ENCODE results near the gene THBS3. TPM values are rescaled to one million over a fixed set of nuclear protein-coding genes. Genes with fewer than 3 reads are reported as not detected.
A peak's percentile ranks its signal among the peaks of the same experiment; 100 is the strongest.
"Not testable (repeated sequence)": the region's sequence is repeated elsewhere in the genome, so short reads cannot be mapped to it uniquely, and the experiment has no call there.

Gene THBS3
- polyA plus RNA-seq, 1 donor (not counting 4 experiments of a cell fraction or from before 2014, with no cell fraction given) = 16.2 TPM

GRCh38 chr1:155226188-155226909 is 18.7 kb upstream of the THBS3 start:
- Histone ChIP-seq H3K9ac (ENCODE audit: control insufficient read depth, extremely low read depth, insufficient read depth, low read length) (peak overlapping the region; percentile 90), H3K9me3 (ENCODE audit: control insufficient read depth, low read depth, low read length) (no peaks in the 10 kb centered on the region), H3K4me3 (ENCODE audit: control insufficient read depth in 2 of 3, extremely low read depth in 1 of 3, insufficient read depth in 2 of 3, low read depth in 1 of 3, low read length in 3 of 3) (peak overlapping the region; percentile 55 to 94 (median 94)), H3K4me1 (ENCODE audit: control insufficient read depth, extremely low read depth, insufficient read depth, low read length) (peaks cover 37% of the 10 kb centered on the region), H3K9me1 (ENCODE audit: control insufficient read depth, extremely low read depth, insufficient read depth, low read length) (peaks cover 3% of the 10 kb centered on the region), H3K4me2 (ENCODE audit: control insufficient read depth, extremely low read depth, insufficient read depth, low read depth, low read length) (peak overlapping the region; percentile 87), H3K27ac (ENCODE audit: control insufficient read depth, insufficient read depth, low read length) (peak overlapping the region; percentile 87), H3K27me3 (ENCODE audit: control insufficient read depth, extremely low read depth, insufficient read depth, low read length) (no peaks in the 10 kb centered on the region), H2AFZ (ENCODE audit: control insufficient read depth, low read length) (peak overlapping the region; percentile 71), H4K20me1 (ENCODE audit: control insufficient read depth, extremely low read depth, insufficient read depth, low read length) (no peaks in the 10 kb centered on the region), H3K36me3 (ENCODE audit: control insufficient read depth in 2 of 2, extremely low read depth in 1 of 2, insufficient read depth in 2 of 2, low read length in 2 of 2) (no peaks in the 10 kb centered on the region), H3K79me2 (ENCODE audit: control insufficient read depth, insufficient read depth, low read length) (peaks cover 13% of the 10 kb centered on the region)
- no peak for DNase-seq (ENCODE audit: low read depth, low spot score)
- no peak for FAIRE-seq
- dilution Hi-C loops (cut with MboI; ENCODE audit: extremely low pct_ligation_motif_present, low sequenced_read_pairs) = no loop called here
- TF ChIP-seq, protein P1, sequence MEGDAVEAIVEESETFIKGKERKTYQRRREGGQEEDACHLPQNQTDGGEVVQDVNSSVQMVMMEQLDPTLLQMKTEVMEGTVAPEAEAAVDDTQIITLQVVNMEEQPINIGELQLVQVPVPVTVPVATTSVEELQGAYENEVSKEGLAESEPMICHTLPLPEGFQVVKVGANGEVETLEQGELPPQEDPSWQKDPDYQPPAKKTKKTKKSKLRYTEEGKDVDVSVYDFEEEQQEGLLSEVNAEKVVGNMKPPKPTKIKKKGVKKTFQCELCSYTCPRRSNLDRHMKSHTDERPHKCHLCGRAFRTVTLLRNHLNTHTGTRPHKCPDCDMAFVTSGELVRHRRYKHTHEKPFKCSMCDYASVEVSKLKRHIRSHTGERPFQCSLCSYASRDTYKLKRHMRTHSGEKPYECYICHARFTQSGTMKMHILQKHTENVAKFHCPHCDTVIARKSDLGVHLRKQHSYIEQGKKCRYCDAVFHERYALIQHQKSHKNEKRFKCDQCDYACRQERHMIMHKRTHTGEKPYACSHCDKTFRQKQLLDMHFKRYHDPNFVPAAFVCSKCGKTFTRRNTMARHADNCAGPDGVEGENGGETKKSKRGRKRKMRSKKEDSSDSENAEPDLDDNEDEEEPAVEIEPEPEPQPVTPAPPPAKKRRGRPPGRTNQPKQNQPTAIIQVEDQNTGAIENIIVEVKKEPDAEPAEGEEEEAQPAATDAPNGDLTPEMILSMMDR (optimal IDR thresholded peaks at IDR 0.05 in 1 of 3, IDR thresholded peaks at IDR 0.05 in 1 of 3, conservative IDR thresholded peaks at IDR 0.05 in 1 of 3; ENCODE audit: extremely low read depth in 1 of 3, insufficient read depth in 2 of 3, low read length in 3 of 3) = peak; percentile 50 to 74 (median 54)
- no peak for TF ChIP-seq EZH2 (IDR thresholded peaks at IDR 0.05; ENCODE audit: low read length)

GRCh38 chr1:155225404-155225759 is 17.7 kb upstream of the THBS3 start:
- H3K9me1 ChIP-seq (ENCODE audit: control insufficient read depth, extremely low read depth, insufficient read depth, low read length); dilution Hi-C loops (cut with MboI; ENCODE audit: extremely low pct_ligation_motif_present, low sequenced_read_pairs); H3K9ac ChIP-seq (ENCODE audit: control insufficient read depth, extremely low read depth, insufficient read depth, low read length); H4K20me1 ChIP-seq (ENCODE audit: control insufficient read depth, extremely low read depth, insufficient read depth, low read length); H3K9me3 ChIP-seq (ENCODE audit: control insufficient read depth, low read depth, low read length); DNase-seq (ENCODE audit: low read depth, low spot score); H3K36me3 ChIP-seq (ENCODE audit: control insufficient read depth in 2 of 2, extremely low read depth in 1 of 2, insufficient read depth in 2 of 2, low read length in 2 of 2); FAIRE-seq; H2AFZ ChIP-seq (ENCODE audit: control insufficient read depth, low read length); H3K4me3 ChIP-seq (ENCODE audit: control insufficient read depth in 2 of 3, extremely low read depth in 1 of 3, insufficient read depth in 2 of 3, low read depth in 1 of 3, low read length in 3 of 3); H3K27me3 ChIP-seq (ENCODE audit: control insufficient read depth, extremely low read depth, insufficient read depth, low read length): not testable (repeated sequence)
- H3K4me1 ChIP-seq (ENCODE audit: control insufficient read depth, extremely low read depth, insufficient read depth, low read length) = peaks cover 37% of the 10 kb centered on the region
- H3K27ac ChIP-seq (ENCODE audit: control insufficient read depth, insufficient read depth, low read length) = peak overlapping the region; percentile 28
- H3K4me2 ChIP-seq (ENCODE audit: control insufficient read depth, extremely low read depth, insufficient read depth, low read depth, low read length) = peak overlapping the region; percentile 19
- H3K79me2 ChIP-seq (ENCODE audit: control insufficient read depth, insufficient read depth, low read length) = peaks cover 13% of the 10 kb centered on the region

DNA sequence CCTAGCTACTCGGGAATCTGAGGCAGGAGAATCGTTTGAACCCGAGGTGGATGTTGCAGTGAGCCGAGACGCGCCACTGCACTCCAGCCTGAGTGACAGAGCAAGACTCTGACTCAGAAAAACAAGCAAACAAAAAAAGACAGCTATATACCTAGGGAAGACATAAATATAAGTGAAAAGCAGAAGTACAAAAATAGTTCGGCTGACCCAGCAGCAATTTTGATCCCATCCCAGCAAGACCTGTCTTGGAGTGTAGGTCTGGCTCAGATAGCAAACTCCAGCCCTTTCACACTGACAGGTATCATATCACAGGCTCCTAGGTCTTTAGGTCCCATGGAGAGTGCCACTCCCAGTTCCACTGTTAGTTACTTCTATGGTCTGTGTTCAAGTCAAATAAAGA is 15.3 kb upstream of the THBS3 start:
- FAIRE-seq = no peak
- H3K79me2 ChIP-seq (ENCODE audit: control insufficient read depth, insufficient read depth, low read length) = peaks cover 13% of the 10 kb centered on the region
- dilution Hi-C loops (cut with MboI; ENCODE audit: extremely low pct_ligation_motif_present, low sequenced_read_pairs) = no loop called here
- no peaks in the 10 kb centered on the region for H4K20me1 ChIP-seq (ENCODE audit: control insufficient read depth, extremely low read depth, insufficient read depth, low read length)
- no peak overlapping the region for H2AFZ ChIP-seq (ENCODE audit: control insufficient read depth, low read length)
- TF ChIP-seq, protein P1 (optimal IDR thresholded peaks at IDR 0.05 in 1 of 3, IDR thresholded peaks at IDR 0.05 in 1 of 3, conservative IDR thresholded peaks at IDR 0.05 in 1 of 3; ENCODE audit: extremely low read depth in 1 of 3, insufficient read depth in 2 of 3, low read length in 3 of 3) = no peak
- no peak for TF ChIP-seq EZH2 (IDR thresholded peaks at IDR 0.05; ENCODE audit: low read length)
- H3K27ac ChIP-seq (ENCODE audit: control insufficient read depth, insufficient read depth, low read length) = no peak overlapping the region
- H3K9me1 ChIP-seq (ENCODE audit: control insufficient read depth, extremely low read depth, insufficient read depth, low read length) = no peaks in the 10 kb centered on the region
- H3K4me2 ChIP-seq (ENCODE audit: control insufficient read depth, extremely low read depth, insufficient read depth, low read depth, low read length) = no peak overlapping the region
- H3K4me1 ChIP-seq (ENCODE audit: control insufficient read depth, extremely low read depth, insufficient read depth, low read length) = peaks cover 42% of the 10 kb centered on the region
- H3K9ac ChIP-seq (ENCODE audit: control insufficient read depth, extremely low read depth, insufficient read depth, low read length) = no peak overlapping the region
- no peak overlapping the region for H3K4me3 ChIP-seq (ENCODE audit: control insufficient read depth in 2 of 3, extremely low read depth in 1 of 3, insufficient read depth in 2 of 3, low read depth in 1 of 3, low read length in 3 of 3)
- H3K9me3 ChIP-seq (ENCODE audit: control insufficient read depth, low read depth, low read length) = no peaks in the 10 kb centered on the region
- H3K36me3 ChIP-seq (ENCODE audit: control insufficient read depth in 2 of 2, extremely low read depth in 1 of 2, insufficient read depth in 2 of 2, low read length in 2 of 2) = no peaks in the 10 kb centered on the region
- no peak for DNase-seq (ENCODE audit: low read depth, low spot score)
- no peaks in the 10 kb centered on the region for H3K27me3 ChIP-seq (ENCODE audit: control insufficient read depth, extremely low read depth, insufficient read depth, low read length)
